Measurements from ENCODE around the gene ACOT8.
"Not testable (repeated sequence)": the region's sequence is repeated elsewhere in the genome, so short reads cannot be mapped to it uniquely, and the experiment has no call there.

The ACOT8 gene

GRCh38 chr20:45833030-45833882 is 23.9 kb downstream of the ACOT8 start, which contains the start of gene SNX21:
SNX21 (plus strand) TSS chr20:45833799; CDS start chr20:45833920, 121 bp downstream.
- no peak within 1 kb of the TSS for H3K27ac ChIP-seq
- no peaks in the 10 kb centered on the region for H3K9me3 ChIP-seq
- peak within 1 kb of the TSS; percentile 50 for H3K9ac ChIP-seq
- H3K27me3 ChIP-seq: peaks cover 32% of the 10 kb centered on the region
- peaks cover 14% of the 10 kb centered on the region for H3K4me1 ChIP-seq
- peak; percentile 55; the same call in 1 of the 2 replicates for TF ChIP-seq Cebpa-rat (IDR thresholded peaks at IDR 0.05)
- H3K36me3 ChIP-seq: no peaks in the 10 kb centered on the region
- H3K4me2 ChIP-seq: peak within 1 kb of the TSS; percentile 95
- H3K4me3 ChIP-seq: peak within 1 kb of the TSS; percentile 66
- 0 out of 2 replicates have a peak, but pooled peaks cover 4% of the 10 kb centered on the region for H4K20me1 ChIP-seq

- Histone ChIP-seq H3K27ac (no peak overlapping the region), H3K9me3 (no peaks in the 10 kb centered on the region), H3K27me3 (peaks cover 32% of the 10 kb centered on the region), H3K36me3 (no peaks in the 10 kb centered on the region), H3K4me1 (peaks cover 14% of the 10 kb centered on the region), H3K4me3 (no peak overlapping the region), H3K9ac (no peak overlapping the region), H3K4me2 (no peak overlapping the region), H4K20me1 (0 out of 2 replicates have a peak, but pooled peaks cover 4% of the 10 kb centered on the region)
- no peak for TF ChIP-seq Cebpa-rat (IDR thresholded peaks at IDR 0.05)
Observed at GRCh38 chr20:45832619-45833018, 24.6 kb downstream of the ACOT8 start.

GRCh38 chr20:45829673-45830106 is 27.5 kb downstream of the ACOT8 start:
- Histone ChIP-seq H3K4me1 (peaks cover 14% of the 10 kb centered on the region), H3K27me3 (peaks cover 33% of the 10 kb centered on the region)
- H3K4me2 ChIP-seq, H3K36me3 ChIP-seq, H3K9me3 ChIP-seq, H4K20me1 ChIP-seq, H3K9ac ChIP-seq, H3K27ac ChIP-seq, H3K4me3 ChIP-seq: not testable (repeated sequence)

GRCh38 chr20:45828589-45828988 is 28.6 kb downstream of the ACOT8 start:
- no peak for TF ChIP-seq Cebpa-rat (IDR thresholded peaks at IDR 0.05)
- no peaks in the 10 kb centered on the region for H3K9me3 ChIP-seq

GRCh38 chr20:45827712-45828111 is 29.5 kb downstream of the ACOT8 start:
- H3K4me2 ChIP-seq: no peak overlapping the region
- H4K20me1 ChIP-seq: 0 out of 2 replicates have a peak, but pooled peaks cover 15% of the 10 kb centered on the region
- no peak overlapping the region for H3K27ac ChIP-seq
- H3K4me3 ChIP-seq: no peak overlapping the region
- H3K9me3 ChIP-seq: no peaks in the 10 kb centered on the region
- peaks cover 16% of the 10 kb centered on the region for H3K4me1 ChIP-seq
- TF ChIP-seq Cebpa-rat (IDR thresholded peaks at IDR 0.05): no peak
- H3K27me3 ChIP-seq: peaks cover 33% of the 10 kb centered on the region
- H3K36me3 ChIP-seq: no peaks in the 10 kb centered on the region
- H3K9ac ChIP-seq: no peak overlapping the region

More at GRCh38 chr20:45828589-45828988, 28.6 kb downstream of the ACOT8 start:
- H3K4me1 ChIP-seq: peaks cover 14% of the 10 kb centered on the region
- no peak overlapping the region for H3K4me2 ChIP-seq
- H3K9ac ChIP-seq: no peak overlapping the region
- H3K36me3 ChIP-seq: no peaks in the 10 kb centered on the region
- no peak overlapping the region for H3K4me3 ChIP-seq
- peaks cover 33% of the 10 kb centered on the region for H3K27me3 ChIP-seq
- H3K27ac ChIP-seq: no peak overlapping the region
- 0 out of 2 replicates have a peak, but pooled peaks cover 6% of the 10 kb centered on the region for H4K20me1 ChIP-seq

GRCh38 chr20:45827030-45827652 is 30.1 kb downstream of the ACOT8 start, which contains the start of gene TNNC2:
TNNC2 (minus strand) TSS chr20:45827312; CDS start chr20:45827248, 64 bp downstream.
- H3K27ac ChIP-seq: no peak within 1 kb of the TSS
- no peak within 1 kb of the TSS for H3K4me2 ChIP-seq
- no peaks in the 10 kb centered on the region for H3K9me3 ChIP-seq
- no peaks in the 10 kb centered on the region for H3K36me3 ChIP-seq
- no peak within 1 kb of the TSS for H3K9ac ChIP-seq
- peaks cover 16% of the 10 kb centered on the region for H3K4me1 ChIP-seq
- TF ChIP-seq Cebpa-rat (IDR thresholded peaks at IDR 0.05): no peak
- peaks cover 33% of the 10 kb centered on the region for H3K27me3 ChIP-seq
- H4K20me1 ChIP-seq: 0 out of 2 replicates have a peak, but pooled peaks cover 18% of the 10 kb centered on the region
- H3K4me3 ChIP-seq: no peak within 1 kb of the TSS

- Histone ChIP-seq H3K9me3 (no peaks in the 10 kb centered on the region), H3K9ac (no peak overlapping the region), H3K4me1 (peaks cover 16% of the 10 kb centered on the region), H3K27me3 (peaks cover 40% of the 10 kb centered on the region), H3K36me3 (no peaks in the 10 kb centered on the region), H4K20me1 (0 out of 2 replicates have a peak, but pooled peaks cover 18% of the 10 kb centered on the region), H3K27ac (no peak overlapping the region), H3K4me3 (no peak overlapping the region), H3K4me2 (no peak overlapping the region)
- TF ChIP-seq Cebpa-rat (IDR thresholded peaks at IDR 0.05): no peak
Observed at GRCh38 chr20:45826381-45827019, 30.7 kb downstream of the ACOT8 start.

GRCh38 chr20:45823949-45824835 is 33.0 kb downstream of the ACOT8 start:
- no peak overlapping the region for H3K4me3 ChIP-seq
- H3K27me3 ChIP-seq: peaks cover 44% of the 10 kb centered on the region
- no peaks in the 10 kb centered on the region for H3K36me3 ChIP-seq
- peaks cover 16% of the 10 kb centered on the region for H3K4me1 ChIP-seq
- H4K20me1 ChIP-seq: 0 out of 2 replicates have a peak, but pooled peaks cover 18% of the 10 kb centered on the region
- no peaks in the 10 kb centered on the region for H3K9me3 ChIP-seq
- no peak for TF ChIP-seq Cebpa-rat (IDR thresholded peaks at IDR 0.05)
- H3K9ac ChIP-seq: no peak overlapping the region
- H3K27ac ChIP-seq: no peak overlapping the region
- H3K4me2 ChIP-seq: peak overlapping the region; percentile 44

Data from BLaER1 (cell line).